H1 (cell line): ENCODE results near the gene THADA. TPM values are rescaled to one million over a fixed set of nuclear protein-coding genes. Genes with fewer than 3 reads are reported as not detected.

ENCODE experiments used
- CTCF ChIA-PET: fragments of 300-600 bp; sonication (Branson Sonifier 250); formaldehyde crosslinking; loops from one replicate; lab custom pipeline; 2021; ENCODE audit not compliant: partially characterized antibody; lab: Charles Lee
- POLR2A ChIA-PET: fragments of 300-600 bp; sonication (Branson Sonifier 250); formaldehyde crosslinking; loops from one replicate; lab custom pipeline; 2021; ENCODE audit warnings: inconsistent platforms; ENCODE audit not compliant: partially characterized antibody; lab: Charles Lee
- DNase-seq, 2 experiments: peaks; one replicate each; pipeline versions ENCODE4 v3.0.0 to v3.0.0-alpha.2; 2010 to 2022; ENCODE audit warnings: low spot score in 2 of 2, low read depth in 1 of 2, mixed read lengths in 1 of 2
- FAIRE-seq: peaks from 2 replicates; lab custom pipeline; 2011; peaks lifted over from hg19 to GRCh38; lab: Jason Lieb, UNC
- H2AFZ ChIP-seq: 2 replicates; pipeline ENCODE4 v1.8.1; 2012; ENCODE audit warnings: low read length, inconsistent platforms
- H2AK5ac ChIP-seq: 2 replicates; pipeline ENCODE4 v1.6.1; 2013; ENCODE audit warnings: low read depth, low read length
- H2BK120ac ChIP-seq: replicated peaks from 2 replicates; pipeline ENCODE3; 2013; ENCODE audit warnings: low read depth, low read length, inconsistent platforms
- H2BK12ac ChIP-seq: 2 replicates; pipeline ENCODE4 v1.6.1; 2013; ENCODE audit warnings: low read depth, low read length
- H2BK15ac ChIP-seq: 2 replicates; pipeline ENCODE4 v1.6.1; 2013; ENCODE audit warnings: low read length
- H2BK20ac ChIP-seq: 2 replicates; pipeline ENCODE4 v1.6.1; 2013; ENCODE audit warnings: low read length
- H2BK5ac ChIP-seq: 2 replicates; pipeline ENCODE4 v1.6.1; 2013; ENCODE audit warnings: low read depth, low read length
- H3K14ac ChIP-seq: 2 replicates; pipeline ENCODE4 v1.6.1; 2013; ENCODE audit warnings: inconsistent platforms; ENCODE audit not compliant: insufficient read length
- H3K18ac ChIP-seq: 2 replicates; pipeline ENCODE4 v1.6.1; 2013; ENCODE audit warnings: low read length; ENCODE audit errors: extremely low read depth
- H3K23ac ChIP-seq: 2 replicates; pipeline ENCODE4 v1.6.1; 2013; ENCODE audit warnings: inconsistent platforms; ENCODE audit not compliant: insufficient read length
- H3K23me2 ChIP-seq: 2 replicates; pipeline ENCODE4 v1.6.1; 2013; ENCODE audit warnings: low read depth, low read length
- H3K27ac ChIP-seq: 2 replicates; pipeline ENCODE4 v1.6.1; 2011; ENCODE audit warnings: low read depth, low read length, inconsistent platforms
- H3K27me3 ChIP-seq, 4 experiments: replicated peaks in 1 of 4; 1 replicate in 1 of 4; 2 replicates in 3 of 4; pipeline versions ENCODE4 v1.6.1 to v1.8.1; 2011 to 2013; ENCODE audit warnings: low read length in 3 of 4, mild to moderate bottlenecking in 3 of 4, inconsistent platforms in 2 of 4, mixed read lengths in 2 of 4, moderate library complexity in 1 of 4; ENCODE audit not compliant: control insufficient read depth in 3 of 4, insufficient read depth in 3 of 4; ENCODE audit errors: extremely low read depth in 1 of 4
- H3K36me3 ChIP-seq, 4 experiments: 2 replicates each; pipeline versions ENCODE4 v1.6.1 to v1.8.1; 2011 to 2013; ENCODE audit warnings: mild to moderate bottlenecking in 4 of 4, low read length in 3 of 4, moderate library complexity in 2 of 4, control low read depth in 1 of 4, inconsistent platforms in 1 of 4; ENCODE audit not compliant: insufficient read depth in 4 of 4, control insufficient read depth in 2 of 4
- H3K4ac ChIP-seq: replicated peaks from 2 replicates; pipeline ENCODE3; 2013; ENCODE audit warnings: low read length, low read depth, mixed read lengths, inconsistent platforms; ENCODE audit not compliant: insufficient read length
- H3K4me1 ChIP-seq, 4 experiments: replicated peaks in 1 of 4; 1 replicate in 1 of 4; 2 replicates in 3 of 4; pipeline versions ENCODE4 v1.6.1 to v1.8.1; 2011 to 2013; ENCODE audit warnings: low read length in 3 of 4, inconsistent platforms in 2 of 4, mixed read lengths in 1 of 4; ENCODE audit not compliant: insufficient read depth in 4 of 4, control insufficient read depth in 3 of 4
- H3K4me2 ChIP-seq, 2 experiments: 2 replicates each; pipeline versions ENCODE4 v1.6.1 to v1.8.1; 2011 to 2013; ENCODE audit warnings: low read depth in 2 of 2, low read length in 2 of 2, control low read depth in 1 of 2, inconsistent platforms in 1 of 2, mild to moderate bottlenecking in 1 of 2; ENCODE audit not compliant: insufficient read depth in 1 of 2
- H3K4me3 ChIP-seq, 4 experiments: fragments of 200-600, 300-600 bp in 1 of 4; sonication (generic), shearing (Covaris generic), sonication (Bioruptor Twin) in 1 of 4; 2 replicates each; pipeline versions ENCODE4 v1.5.1 to v1.8.1; 2011 to 2016; ENCODE audit warnings: low read length in 4 of 4, low read depth in 3 of 4, control low read depth in 2 of 4, inconsistent platforms in 2 of 4, mild to moderate bottlenecking in 2 of 4, mixed read lengths in 1 of 4, moderate library complexity in 1 of 4; ENCODE audit not compliant: insufficient read depth in 2 of 4; ENCODE audit errors: extremely low read depth in 1 of 4
- H3K56ac ChIP-seq: replicated peaks from 2 replicates; pipeline ENCODE3; 2013; ENCODE audit warnings: low read depth, mild to moderate bottlenecking, mixed read lengths, low read length, inconsistent platforms; ENCODE audit not compliant: insufficient read length
- H3K79me1 ChIP-seq: 2 replicates; pipeline ENCODE4 v1.6.1; 2013; ENCODE audit warnings: low read depth, low read length, control low read depth
- H3K79me2 ChIP-seq, 2 experiments: 2 replicates each; pipeline versions ENCODE4 v1.6.1 to v1.8.1; 2012 to 2013; ENCODE audit warnings: low read length in 2 of 2, mild to moderate bottlenecking in 2 of 2, inconsistent platforms in 1 of 2; ENCODE audit not compliant: insufficient read depth in 2 of 2, control insufficient read depth in 1 of 2
- H3K9ac ChIP-seq, 4 experiments: replicated peaks in 1 of 4; 1 replicate in 1 of 4; 2 replicates in 3 of 4; pipeline versions ENCODE4 v1.6.1 to v1.8.1; 2011 to 2013; ENCODE audit warnings: low read depth in 3 of 4, low read length in 3 of 4, control low read depth in 2 of 4, mild to moderate bottlenecking in 2 of 4, moderate library complexity in 2 of 4, inconsistent platforms in 1 of 4; ENCODE audit errors: extremely low read depth in 1 of 4
- H3K9me3 ChIP-seq, 2 experiments: 2 replicates each; pipeline versions ENCODE4 v1.6.1 to v1.8.1; 2012 to 2013; ENCODE audit warnings: mild to moderate bottlenecking in 2 of 2, moderate library complexity in 2 of 2, control low read depth in 1 of 2, inconsistent platforms in 1 of 2, low read depth in 1 of 2, low read length in 1 of 2, mixed read lengths in 1 of 2; ENCODE audit not compliant: insufficient read depth in 2 of 2
- H4K20me1 ChIP-seq, 2 experiments: replicated peaks in 1 of 2; 2 replicates each; pipeline versions ENCODE3 to v1.8.1; 2011 to 2013; ENCODE audit warnings: inconsistent platforms in 2 of 2, low read length in 2 of 2, mild to moderate bottlenecking in 1 of 2; ENCODE audit not compliant: insufficient read depth in 2 of 2, control insufficient read depth in 1 of 2
- H4K5ac ChIP-seq: 2 replicates; pipeline ENCODE4 v1.6.1; 2013; ENCODE audit warnings: low read length, low read depth, mixed read lengths, inconsistent platforms; ENCODE audit not compliant: insufficient read length
- H4K8ac ChIP-seq: 2 replicates; pipeline ENCODE4 v1.8.0; 2013; ENCODE audit warnings: mild to moderate bottlenecking, moderate library complexity, low read length, inconsistent platforms; ENCODE audit not compliant: insufficient read depth; ENCODE audit errors: extremely low read depth
- H4K91ac ChIP-seq: replicated peaks from 2 replicates; pipeline ENCODE3; 2013; ENCODE audit warnings: low read length, mixed read lengths, inconsistent platforms; ENCODE audit not compliant: insufficient read length
- GABPA ChIP-seq: IDR thresholded peaks from 2 replicates; pipeline ENCODE4 v1.6.1; 2011; ENCODE audit warnings: mild to moderate bottlenecking, low read length, moderate library complexity, borderline replicate concordance; ENCODE audit not compliant: insufficient read depth
- JUND ChIP-seq: IDR thresholded peaks from 2 replicates; pipeline ENCODE4 v1.6.1; 2011; ENCODE audit warnings: mild to moderate bottlenecking, improper control_type of control experiment, low read length
- KDM5A ChIP-seq: fragments of 200-600 bp; IDR thresholded peaks from 2 replicates; pipeline ENCODE4 v1.7.1; 2012; ENCODE audit warnings: mild to moderate bottlenecking, low read length, inconsistent platforms, mixed read lengths
- RAD21 ChIP-seq, 2 experiments: IDR thresholded peaks in 1 of 2; conservative IDR thresholded peaks in 1 of 2; 2 replicates each; pipeline ENCODE4 v1.6.1; 2011; ENCODE audit warnings: low read depth in 2 of 2, low read length in 2 of 2, improper control_type of control experiment in 1 of 2, inconsistent platforms in 1 of 2, mild to moderate bottlenecking in 1 of 2, moderate library complexity in 1 of 2
- SIN3A ChIP-seq, 2 experiments: IDR thresholded peaks in 1 of 2; conservative IDR thresholded peaks in 1 of 2; 2 replicates each; pipeline ENCODE4 v1.6.1; 2011 to 2012; ENCODE audit warnings: low read length in 2 of 2, improper control_type of control experiment in 1 of 2, low read depth in 1 of 2, mild to moderate bottlenecking in 1 of 2
- WGBS, 2 experiments: shearing (Covaris generic) in 1 of 2; methylation state at CpG; one replicate each; pipeline versions ENCODE4 v1.1.6 to v1.1.7; 2013 to 2015; ENCODE audit warnings: low lambda C conversion rate in 2 of 2, mixed read lengths in 2 of 2, inconsistent platforms in 1 of 2, low coverage in 1 of 2, missing lambda C conversion rate in 1 of 2; ENCODE audit not compliant: insufficient replicate concordance in 2 of 2, insufficient coverage in 1 of 2, insufficient read length in 1 of 2; ENCODE audit errors: extremely low coverage in 1 of 2, missing lambda C conversion rate in 1 of 2; 5-methylcytosine and 5-hydroxymethylcytosine counted together
- polyA plus RNA-seq, 7 experiments: library from polyadenylated mRNA; depleted of rRNA in 3 of 7; stranded (reverse) in 5 of 7; unstranded in 2 of 7; fragments of >200 nt in 5 of 7; fragments of 200-250 nt in 2 of 7; gene quantifications; 1 replicate in 5 of 7; 2 replicates in 1 of 7; 4 replicates in 1 of 7; pipeline versions ENCODE4 v1.2.1 to v1.2.3, GENCODE V29; 2011 to 2013; ENCODE audit warnings: missing spikeins in 2 of 7, mixed read lengths in 2 of 7
- total RNA-seq: library from RNA; stranded (reverse); fragmentation: NEBNext Ultra II Directional; extraction: Animal tissue kit (Norgen Biotek cat#: 25700); gene quantifications from 2 replicates; pipeline ENCODE4 v1.2.1, GENCODE V29; 2021

THADA gene
- total and polyA plus RNA-seq, 2 of the 8 experiments (the other 6 are each of a cell fraction or from before 2014, with no cell fraction given): 22.4 to 26.8 TPM

DNA sequence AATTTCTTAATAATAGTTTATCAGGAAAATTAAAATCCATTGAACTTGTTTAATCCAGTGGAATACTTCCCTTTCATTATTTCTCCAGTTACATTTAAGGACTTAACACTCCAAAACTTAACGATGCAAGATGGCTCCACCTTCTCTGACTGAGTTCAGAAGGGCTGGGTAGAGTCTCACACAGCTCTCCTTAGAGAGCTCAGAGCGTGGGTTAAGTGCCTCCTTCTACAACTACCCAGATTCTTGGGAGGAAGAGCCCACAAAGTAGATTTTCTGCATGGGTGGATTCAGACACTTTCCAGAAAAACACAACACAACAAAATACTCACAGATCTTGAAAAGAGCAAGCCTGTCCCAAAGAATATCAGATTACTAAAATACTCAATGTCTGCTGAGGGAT, 130.6 kb downstream of the THADA start:
- FAIRE-seq: no peak
- no peaks in the 10 kb centered on the region for H3K4me1 ChIP-seq
- H3K23ac ChIP-seq: no peak overlapping the region
- no peak overlapping the region for H2BK12ac ChIP-seq
- no peak overlapping the region for H2BK15ac ChIP-seq
- no peak overlapping the region for H3K14ac ChIP-seq
- no peak overlapping the region for H3K18ac ChIP-seq
- no peak overlapping the region for H3K9ac ChIP-seq
- no peak overlapping the region for H3K56ac ChIP-seq
- H3K4ac ChIP-seq: no peak overlapping the region
- no peak overlapping the region for H3K4me3 ChIP-seq
- no peaks in the 10 kb centered on the region for H3K36me3 ChIP-seq
- no peaks in the 10 kb centered on the region for H4K20me1 ChIP-seq
- no peaks in the 10 kb centered on the region for H3K79me2 ChIP-seq
- no peak overlapping the region for H3K27ac ChIP-seq
- TF ChIP-seq KDM5A (no peak), RAD21 (IDR thresholded peaks at IDR 0.05 in 1 of 2, conservative IDR thresholded peaks at IDR 0.05 in 1 of 2; ENCODE audit: low read depth in 2 of 2, low read length in 2 of 2) (no peak), SIN3A (conservative IDR thresholded peaks at IDR 0.05 in 1 of 2, IDR thresholded peaks at IDR 0.05 in 1 of 2; ENCODE audit: low read depth in 1 of 2, low read length in 2 of 2) (no peak), JUND (no peak), GABPA (no peak)
- TF ChIP-seq, all 59 proteins: peak for 0
- Histone ChIP-seq H4K91ac (no peak overlapping the region), H2AK5ac (no peak overlapping the region), H2BK20ac (no peak overlapping the region), H2BK120ac (no peak overlapping the region), H4K5ac (no peak overlapping the region), H2BK5ac (no peak overlapping the region), H3K23me2 (no peaks in the 10 kb centered on the region), H3K27me3 (no peaks in the 10 kb centered on the region), H3K79me1 (no peaks in the 10 kb centered on the region), H4K8ac (no peak overlapping the region), H3K9me3 (no peaks in the 10 kb centered on the region), H2AFZ (no peak overlapping the region), H3K4me2 (no peak overlapping the region)
- DNase-seq: no peak
- CTCF ChIA-PET: interaction anchor here (1.0 to 1.1 kb wide), 2 partner anchors 163 to 293 kb away, joined by 3 to 6 read pairs; no protein-coding TSS in a partner anchor
- POLR2A ChIA-PET: interaction anchor here (0.9 kb wide), 1 partner anchor 232 kb away, joined by 3 read pairs; no protein-coding TSS in a partner anchor
- 100% methylated on average over 2 of the region's 2 CpGs; no CpG with 5 or more reads in 1 of the 2 experiments for WGBS, 2 experiments
